PC-9 (cell line): ENCODE results near the gene MYH15. TPM values are rescaled to one million over a fixed set of nuclear protein-coding genes. Genes with fewer than 3 reads are reported as not detected.

ENCODE experiments used
- BruUV-seq: library from RNA; stranded (reverse); fragments of 400-500 nt; replicated peaks from 2 replicates; lab custom pipeline; 2021; lab: Mats Ljungman, UMichigan
- CTCF ChIA-PET: fragments of 300-600 bp; sonication (Branson Sonifier 250); formaldehyde crosslinking; loops from one replicate; lab custom pipeline; 2022; ENCODE audit warnings: antibody characterized with exemption; lab: Charles Lee
- POLR2A ChIA-PET: fragments of 300-600 bp; sonication (Branson Sonifier 250); formaldehyde crosslinking; loops from one replicate; lab custom pipeline; 2022; ENCODE audit warnings: antibody characterized with exemption; ENCODE audit not compliant: unreplicated experiment; lab: Charles Lee
- DNase-seq, 2 experiments: peaks; one replicate each; pipeline versions ENCODE4 v3.0.0 to v3.0.0-alpha.2; 2015 to 2022; ENCODE audit warnings: mixed read lengths in 1 of 2
- H2AFZ ChIP-seq: fragments of 200-600 bp; sonication (generic); 2 replicates; pipeline ENCODE4 v1.8.1; 2017; ENCODE audit warnings: antibody characterized with exemption
- H3F3A ChIP-seq: fragments of 200-600 bp; sonication (generic); 2 replicates; pipeline ENCODE4 v1.8.1; 2017; ENCODE audit warnings: antibody characterized with exemption, mild to moderate bottlenecking, low read depth; ENCODE audit not compliant: insufficient read depth
- H3K27ac ChIP-seq: fragments of 200-600 bp; sonication (generic); 2 replicates; pipeline ENCODE4 v1.6.1; 2016; ENCODE audit warnings: mixed run types
- H3K27me3 ChIP-seq: fragments of 200-600 bp; sonication (generic); 2 replicates; pipeline ENCODE4 v1.6.1; 2016; ENCODE audit warnings: low read depth, mixed run types; ENCODE audit not compliant: insufficient read depth
- H3K36me3 ChIP-seq: fragments of 200-600 bp; sonication (generic); 2 replicates; pipeline ENCODE4 v1.6.1; 2016; ENCODE audit warnings: low read depth, mixed run types
- H3K4me1 ChIP-seq: fragments of 200-600 bp; sonication (generic); replicated peaks from 2 replicates; pipeline ENCODE4 v1.6.1; 2016; ENCODE audit warnings: mixed run types; ENCODE audit not compliant: insufficient read depth
- H3K4me2 ChIP-seq: fragments of 200-600 bp; sonication (generic); 2 replicates; pipeline ENCODE4 v1.6.1; 2017; ENCODE audit warnings: mixed run types
- H3K4me3 ChIP-seq: fragments of 200-600 bp; sonication (generic); 2 replicates; pipeline ENCODE4 v1.6.1; 2016; ENCODE audit warnings: mixed run types
- H3K79me2 ChIP-seq: fragments of 200-600 bp; sonication (generic); 2 replicates; pipeline ENCODE4 v1.6.1; 2017; ENCODE audit warnings: low read depth, mixed run types
- H3K9me2 ChIP-seq: fragments of 200-600 bp; sonication (generic); 2 replicates; pipeline ENCODE4 v1.8.1; 2017; ENCODE audit warnings: mild to moderate bottlenecking; ENCODE audit not compliant: insufficient read depth
- H3K9me3 ChIP-seq: fragments of 200-600 bp; sonication (generic); 2 replicates; pipeline ENCODE4 v1.8.1; 2016; ENCODE audit warnings: low read depth; ENCODE audit not compliant: insufficient read depth
- H4K20me1 ChIP-seq: fragments of 200-600 bp; sonication (generic); 2 replicates; pipeline ENCODE4 v1.8.1; 2017; ENCODE audit not compliant: insufficient read depth
- CTCF ChIP-seq: fragments of 200-600 bp; sonication (generic); conservative IDR thresholded peaks from 2 replicates; pipeline ENCODE4 v1.6.1; 2017; ENCODE audit warnings: mixed run types, antibody characterized with exemption, mild to moderate bottlenecking, moderate library complexity
- EZH2 ChIP-seq: fragments of 200-600 bp; sonication (generic); IDR thresholded peaks from 2 replicates; pipeline ENCODE4 v1.8.0; 2017; ENCODE audit warnings: antibody characterized with exemption, low read depth
- intact Hi-C: fragments of 100-400 bp; cut with micrococcal nuclease; formaldehyde crosslinking; loops from one replicate; pipeline ENCODE4 v1.10.0; 2022; ENCODE audit not compliant: unreplicated experiment
- total RNA-seq: library from RNA; stranded (reverse); gene quantifications from 2 replicates; pipeline ENCODE4 v1.2.3, GENCODE V29; 2021

The MYH15 gene
- total RNA-seq, 1 experiment from 2014 or later = 2.3 TPM

- H3K9me2 ChIP-seq = 0 out of 2 replicates have a peak, but pooled peaks cover 4% of the 10 kb centered on the region
- no peaks in the 10 kb centered on the region for H3K9me3 ChIP-seq
- CTCF ChIA-PET = no interaction called here
- no peaks in the 10 kb centered on the region for H3F3A ChIP-seq
- no peaks in the 10 kb centered on the region for H3K36me3 ChIP-seq
- no TSS peak for BruUV-seq
- no peaks in the 10 kb centered on the region for H3K4me1 ChIP-seq
- H3K4me3 ChIP-seq = no peak overlapping the region
- H3K79me2 ChIP-seq = no peaks in the 10 kb centered on the region
- POLR2A ChIA-PET = no interaction called here
- no peaks in the 10 kb centered on the region for H4K20me1 ChIP-seq
- H3K27me3 ChIP-seq = no peaks in the 10 kb centered on the region
- intact Hi-C loops = no loop called here
- DNase-seq = no peak
- TF ChIP-seq EZH2 (no peak), CTCF (no peak)
- H3K4me2 ChIP-seq = no peak overlapping the region
- H2AFZ ChIP-seq = no peak overlapping the region
- no peak overlapping the region for H3K27ac ChIP-seq
These were observed 171.4 kb downstream of the MYH15 start for GRCh38 chr3:108338901-108339545.

DNA sequence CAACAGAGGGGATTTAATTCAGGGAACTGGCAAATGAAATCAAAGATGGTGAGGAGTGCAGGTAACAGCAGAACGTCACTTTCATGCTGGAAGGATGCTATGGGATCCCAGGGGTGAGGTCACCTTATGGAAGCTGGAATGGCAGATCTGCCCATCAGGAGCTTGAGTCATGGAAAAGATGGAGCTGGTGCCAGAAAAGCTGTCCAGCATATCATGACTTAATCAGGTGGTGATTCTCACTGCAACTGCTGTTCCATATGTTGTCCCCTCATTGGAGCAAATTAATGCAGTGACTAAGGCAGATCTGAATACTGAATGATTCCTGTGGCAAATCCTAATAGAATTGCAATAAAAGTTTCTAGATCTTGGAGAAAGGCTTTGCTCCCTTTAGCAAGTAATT, 175.7 kb downstream of the MYH15 start:
- Histone ChIP-seq H3K4me3 (no peak overlapping the region), H3F3A (no peaks in the 10 kb centered on the region), H3K4me1 (no peaks in the 10 kb centered on the region), H3K9me2 (0 out of 2 replicates have a peak, but pooled peaks cover 4% of the 10 kb centered on the region), H3K4me2 (no peak overlapping the region), H3K79me2 (no peaks in the 10 kb centered on the region), H3K36me3 (no peaks in the 10 kb centered on the region), H3K27me3 (no peaks in the 10 kb centered on the region), H3K9me3 (no peaks in the 10 kb centered on the region), H2AFZ (no peak overlapping the region), H3K27ac (no peak overlapping the region), H4K20me1 (no peaks in the 10 kb centered on the region)
- no peak for TF ChIP-seq EZH2
- no peak for TF ChIP-seq CTCF
- DNase-seq = no peak
- POLR2A ChIA-PET = no interaction called here
- intact Hi-C loops = no loop called here
- CTCF ChIA-PET = no interaction called here
- no TSS peak for BruUV-seq

DNA sequence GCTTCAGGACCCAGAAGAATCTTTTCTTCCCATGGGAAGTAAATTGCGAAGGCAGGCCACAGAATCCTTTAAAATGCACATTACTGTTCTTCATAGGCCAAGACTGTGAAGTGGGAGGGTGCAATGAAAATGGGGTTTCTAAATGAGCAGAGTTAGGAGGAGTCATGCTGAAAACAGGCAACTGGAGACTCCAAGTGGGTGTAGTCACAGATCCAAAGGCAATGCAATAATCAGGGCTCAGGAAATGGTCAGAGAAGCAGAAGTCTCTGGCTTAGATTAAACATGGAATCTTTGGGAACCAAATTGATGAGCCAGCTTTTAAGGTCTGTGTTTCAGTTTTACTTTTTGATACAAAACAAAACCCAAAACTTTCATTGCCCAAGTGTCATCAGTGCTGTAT, 176.4 kb downstream of the MYH15 start:
- POLR2A ChIA-PET = no interaction called here
- H4K20me1 ChIP-seq = no peaks in the 10 kb centered on the region
- intact Hi-C loops = no loop called here
- DNase-seq = no peak
- H3K36me3 ChIP-seq = no peaks in the 10 kb centered on the region
- TF ChIP-seq CTCF = no peak
- TF ChIP-seq EZH2 = no peak
- no peak overlapping the region for H2AFZ ChIP-seq
- CTCF ChIA-PET = no interaction called here
- no peaks in the 10 kb centered on the region for H3K79me2 ChIP-seq
- H3K9me2 ChIP-seq = 0 out of 2 replicates have a peak, but pooled peaks cover 4% of the 10 kb centered on the region
- H3K27me3 ChIP-seq = no peaks in the 10 kb centered on the region
- no peaks in the 10 kb centered on the region for H3F3A ChIP-seq
- no peak overlapping the region for H3K4me2 ChIP-seq
- no peaks in the 10 kb centered on the region for H3K9me3 ChIP-seq
- no peak overlapping the region for H3K4me3 ChIP-seq
- no peak overlapping the region for H3K27ac ChIP-seq
- no TSS peak for BruUV-seq
- no peaks in the 10 kb centered on the region for H3K4me1 ChIP-seq
